Stimulated activated CD4-positive, alpha-beta T cell treated with anti-CD3 and anti-CD28 coated beads, Interleukin-15, amount 100 ng/mL, for 24 hours (primary cell): ENCODE measurements around the gene PPP2R1B.
"Not testable (repeated sequence)": the region's sequence is repeated elsewhere in the genome, so short reads cannot be mapped to it uniquely, and the experiment has no call there.

ENCODE experiments used
- DNase-seq: peaks from one replicate; pipeline ENCODE4 v3.0.0-alpha.2; 2020

Gene PPP2R1B

GRCh38 chr11:111723595-111723994 is 42.6 kb downstream of the PPP2R1B start:
- no peak for DNase-seq

GRCh38 chr11:111722501-111722900 is 43.7 kb downstream of the PPP2R1B start:
- DNase-seq: no peak

DNA sequence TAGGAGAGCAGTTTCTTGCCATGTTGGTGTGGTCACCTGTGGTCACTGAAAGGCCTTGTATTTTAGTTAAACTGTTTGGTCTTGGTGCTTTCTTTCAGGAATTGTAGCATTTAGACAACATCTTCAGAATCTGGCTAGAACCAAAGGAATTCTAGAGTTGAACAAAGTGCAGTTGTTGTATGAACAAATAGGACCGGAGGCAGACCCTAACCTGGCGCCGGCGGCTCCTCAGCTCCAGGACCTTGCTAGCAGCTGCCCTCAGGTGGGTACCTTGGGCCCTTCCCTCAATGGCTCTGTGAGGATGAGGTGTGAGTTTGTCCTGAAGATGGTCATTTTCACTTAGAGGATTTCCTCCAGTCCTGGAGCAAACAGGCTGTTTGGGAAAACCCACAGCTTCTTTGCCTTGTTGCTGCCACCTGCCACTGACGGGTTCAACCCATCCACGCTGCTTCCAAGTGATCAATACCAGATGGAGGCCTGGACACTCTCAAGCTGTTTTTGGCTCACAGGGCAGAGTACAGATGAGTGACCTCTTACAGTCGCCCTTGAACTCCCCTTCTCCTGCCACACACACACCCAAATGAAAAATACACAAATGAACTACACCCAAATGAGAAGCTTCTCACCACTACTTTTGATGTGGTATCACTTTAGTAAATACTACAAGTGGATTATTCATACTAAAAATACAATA is 45.2 kb downstream of the PPP2R1B start:
- no peak for DNase-seq

- DNase-seq: no peak
Observed at GRCh38 chr11:111719379-111719778, 46.8 kb downstream of the PPP2R1B start.

- no peak for DNase-seq
Observed at GRCh38 chr11:111718859-111719258, 47.3 kb downstream of the PPP2R1B start.

- no peak for DNase-seq
Observed at GRCh38 chr11:111718436-111718835, 47.8 kb downstream of the PPP2R1B start.

DNA sequence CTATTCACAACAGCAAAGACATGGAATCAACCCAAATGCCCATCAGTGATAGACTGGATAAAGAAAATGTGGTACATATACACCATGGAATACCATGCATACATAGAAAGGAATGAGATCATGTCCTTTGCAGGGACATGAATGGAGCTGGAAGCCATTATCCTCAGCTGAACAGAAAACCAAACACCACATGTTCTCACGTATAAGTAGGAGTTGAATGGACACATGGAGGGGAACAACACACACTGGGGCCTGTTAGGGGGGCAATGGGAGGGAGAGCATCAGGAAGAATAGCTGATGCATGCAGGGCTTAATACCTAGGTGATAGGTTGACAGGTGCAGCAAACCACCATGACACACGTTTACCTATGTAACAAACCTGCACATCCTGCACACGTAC is 48.5 kb downstream of the PPP2R1B start:
- not testable (repeated sequence) for DNase-seq

- no peak for DNase-seq
Observed at GRCh38 chr11:111715142-111715816, 50.9 kb downstream of the PPP2R1B start.

DNA sequence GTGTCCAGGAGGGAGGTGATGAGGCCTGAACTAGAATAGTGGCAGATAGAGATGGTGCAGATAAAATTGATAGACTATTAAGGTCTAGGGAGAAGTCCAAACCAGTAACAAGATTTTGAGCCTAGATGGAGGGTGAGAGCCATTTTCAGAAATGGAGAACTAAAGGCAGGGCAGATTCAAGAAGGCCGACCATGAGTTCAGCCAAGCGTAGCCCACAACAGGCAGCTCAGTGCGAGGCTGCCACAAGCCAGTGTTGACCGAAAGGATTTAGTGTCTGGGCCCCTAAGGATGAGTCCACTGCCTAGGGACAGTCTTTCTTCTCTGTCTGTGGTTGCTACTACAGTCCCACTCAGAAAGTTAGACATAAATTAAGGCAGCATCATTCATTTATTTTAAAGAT is 51.7 kb downstream of the PPP2R1B start:
- no peak for DNase-seq

DNA sequence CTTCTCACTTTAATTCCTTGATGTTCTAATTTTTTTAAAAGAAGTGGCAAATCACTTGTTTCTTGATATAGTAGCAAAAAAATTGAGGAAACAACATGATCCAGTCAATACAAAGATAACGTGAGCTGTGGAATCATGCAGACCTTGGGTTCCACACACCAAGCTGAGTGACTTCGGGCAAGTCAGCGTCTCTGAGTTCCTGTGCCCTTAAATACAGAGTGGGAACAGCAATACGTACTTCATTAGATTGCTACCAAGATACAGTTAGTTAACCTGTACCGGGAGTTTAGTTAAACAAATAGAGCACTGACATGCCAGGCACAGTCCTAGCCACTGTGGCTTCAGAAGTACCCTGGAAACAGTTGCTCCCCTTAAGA is 58.5 kb downstream of the PPP2R1B start:
- no peak for DNase-seq

DNA sequence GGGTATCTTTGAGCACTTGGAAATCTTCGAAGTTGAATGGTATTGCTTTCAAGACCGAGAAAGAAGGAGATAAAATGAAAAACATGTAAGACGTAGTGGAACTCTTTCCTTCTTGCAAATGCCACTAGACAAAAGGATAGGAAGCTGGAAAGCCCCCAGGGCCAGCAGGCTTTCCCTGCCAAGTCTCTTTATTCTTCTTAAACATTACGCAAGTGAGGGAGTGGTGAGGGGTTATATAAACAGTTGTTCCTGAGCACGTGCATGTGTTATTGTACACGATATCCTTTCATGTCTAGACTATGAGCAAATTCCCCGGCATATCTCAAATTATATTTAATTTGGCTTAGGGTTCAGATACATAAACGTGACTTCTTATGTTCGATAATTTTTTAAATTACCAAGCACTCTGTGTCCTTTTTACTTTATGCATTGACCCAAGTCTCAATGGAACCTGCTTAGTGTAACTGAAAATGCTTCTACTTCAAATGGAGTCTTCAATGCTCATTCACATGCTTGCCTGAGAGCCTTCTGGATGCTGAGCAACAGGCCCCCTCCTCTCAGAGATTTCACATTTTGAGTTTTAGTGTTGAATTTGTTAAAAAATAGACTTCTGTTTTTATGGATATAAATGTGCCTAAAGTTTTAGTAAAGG is 59.0 kb downstream of the PPP2R1B start:
- no peak for DNase-seq

DNA sequence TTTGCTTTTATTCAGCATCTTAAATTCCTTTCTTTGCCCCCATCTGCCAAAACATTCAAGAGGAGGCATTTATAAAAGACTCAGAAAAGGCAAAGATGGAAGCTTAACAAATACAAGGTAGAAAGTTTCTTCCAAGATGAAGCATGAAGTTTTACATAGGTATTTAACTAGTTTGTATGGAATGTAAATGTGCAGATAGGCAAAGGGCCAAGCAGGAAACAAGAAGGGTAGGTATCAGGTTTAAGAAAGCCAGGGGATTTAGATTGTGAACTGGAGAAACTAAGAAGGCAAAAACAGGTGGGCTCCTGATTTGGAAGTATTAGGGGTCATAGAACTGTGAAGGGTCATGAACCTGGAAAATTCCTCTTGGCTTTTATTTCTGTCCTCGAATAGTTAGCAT is 62.6 kb downstream of the PPP2R1B start:
- DNase-seq: no peak

DNA sequence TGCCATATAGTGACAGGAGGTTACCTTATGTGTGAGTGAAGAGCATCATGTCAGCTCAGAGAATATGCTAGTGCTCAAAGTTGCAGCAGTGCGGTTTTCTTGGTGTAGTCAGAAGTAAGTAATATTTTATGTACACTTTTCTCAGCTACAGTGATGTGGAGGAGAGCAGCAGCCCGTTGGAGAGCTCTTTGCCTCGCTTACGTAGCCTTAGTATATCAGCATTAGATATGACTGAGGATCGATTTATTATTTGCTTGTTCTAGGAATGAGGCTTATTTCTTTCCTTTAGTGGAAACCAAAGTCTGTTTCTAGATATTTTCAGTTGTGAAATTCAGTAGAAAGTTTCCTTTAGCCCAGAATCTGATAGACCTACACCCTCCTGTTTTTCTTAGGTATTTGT is 63.6 kb downstream of the PPP2R1B start:
- no peak for DNase-seq

DNA sequence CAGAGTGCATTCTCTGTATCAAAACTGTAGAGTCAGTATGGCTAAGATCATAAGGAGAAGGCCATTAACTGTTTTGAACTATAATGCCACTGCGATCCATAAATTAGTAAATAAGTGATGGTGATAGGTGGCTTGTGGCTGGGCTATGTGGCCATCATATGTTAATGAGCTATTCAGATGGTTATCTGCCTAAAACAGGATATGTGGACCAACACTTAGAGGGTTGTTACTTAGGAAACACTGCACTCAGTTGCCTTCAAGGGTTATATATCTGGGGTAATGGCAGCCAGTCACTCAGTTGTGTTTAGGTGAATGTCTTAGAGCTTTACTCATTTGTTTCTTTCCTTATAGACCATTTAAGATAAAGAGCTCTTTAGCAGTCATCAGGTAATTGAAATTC is 66.0 kb downstream of the PPP2R1B start:
- DNase-seq: no peak

GRCh38 chr11:111699579-111700156 is 66.5 kb downstream of the PPP2R1B start:
- DNase-seq: no peak

- DNase-seq: no peak
Observed at GRCh38 chr11:111698852-111699559, 67.2 kb downstream of the PPP2R1B start.

DNA sequence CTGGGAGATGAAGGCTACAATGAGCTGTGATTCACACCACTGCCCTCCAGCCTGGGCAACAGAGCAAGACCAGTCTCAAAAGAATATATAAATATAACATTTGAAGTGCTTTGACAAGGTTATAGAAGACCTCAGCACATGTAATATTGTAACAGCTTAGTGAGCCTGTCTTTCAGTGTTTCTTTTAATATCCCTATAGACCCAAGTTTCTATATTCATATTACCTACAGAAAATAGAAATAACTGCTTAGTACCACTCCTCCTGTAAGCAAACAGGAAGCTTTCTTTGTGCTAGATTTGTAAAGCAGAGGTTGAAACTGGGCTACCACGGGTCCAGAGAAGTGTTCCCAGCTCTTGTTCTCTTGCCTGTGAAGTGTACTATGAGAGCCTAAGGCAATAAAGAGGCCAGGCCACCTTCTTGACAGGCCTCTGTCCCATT is 68.2 kb downstream of the PPP2R1B start:
- no peak for DNase-seq

GRCh38 chr11:111696556-111696955 is 69.6 kb downstream of the PPP2R1B start:
- no peak for DNase-seq

- no peak for DNase-seq
Observed at GRCh38 chr11:111694851-111695250, 71.3 kb downstream of the PPP2R1B start.

DNA sequence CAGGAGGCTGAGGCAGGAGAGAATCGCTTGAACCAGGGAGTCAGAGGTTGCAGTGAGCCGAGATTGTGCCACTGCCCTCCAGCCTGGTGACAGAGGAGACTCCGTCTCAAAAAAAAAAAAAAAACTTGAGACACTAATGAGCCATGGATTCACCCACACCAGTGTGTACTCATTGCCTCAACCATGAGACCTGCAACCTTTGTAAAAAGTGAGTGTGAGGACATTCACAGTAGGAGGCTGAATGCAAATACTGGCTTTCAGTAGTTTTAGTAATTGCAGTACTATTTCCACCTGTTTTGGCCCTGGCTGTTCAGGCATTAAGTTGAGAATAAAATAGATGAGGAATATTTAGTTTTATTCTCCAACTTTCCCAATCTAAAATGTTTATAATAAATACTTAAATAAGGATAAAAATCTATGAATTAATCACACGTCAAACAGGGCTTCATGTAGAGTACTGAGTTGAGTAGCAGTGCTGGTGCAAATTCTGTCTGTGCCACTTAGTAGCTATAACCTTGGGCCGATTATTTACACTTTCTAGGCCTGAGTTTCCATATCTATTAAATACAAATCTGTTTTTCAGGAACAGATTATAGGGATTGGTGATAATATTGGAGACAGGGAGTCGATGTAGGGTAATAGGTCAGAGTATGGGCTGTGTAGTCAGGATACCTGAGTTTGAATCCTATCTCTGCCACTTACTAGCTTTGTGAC is 72.8 kb downstream of the PPP2R1B start:
- DNase-seq: no peak

DNA sequence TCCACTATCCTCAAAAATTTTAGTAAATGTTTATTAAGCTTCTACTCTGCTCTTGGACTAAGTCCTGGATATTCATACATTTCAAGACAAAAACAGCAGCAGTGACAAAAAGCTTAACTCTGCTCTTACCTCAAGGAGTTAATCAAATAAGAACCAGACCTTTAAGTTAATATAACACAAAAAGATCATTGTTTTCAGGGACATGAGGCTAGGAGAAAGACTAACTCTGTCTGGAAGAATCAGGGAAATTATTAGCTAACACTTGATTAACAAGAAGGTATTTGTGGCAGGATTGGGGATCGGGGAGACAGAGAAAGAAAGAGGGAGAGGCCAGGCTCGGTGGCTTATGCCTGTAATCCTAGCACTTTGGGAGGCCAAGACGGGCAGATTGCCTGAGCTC is 74.4 kb downstream of the PPP2R1B start:
- DNase-seq: no peak

DNA sequence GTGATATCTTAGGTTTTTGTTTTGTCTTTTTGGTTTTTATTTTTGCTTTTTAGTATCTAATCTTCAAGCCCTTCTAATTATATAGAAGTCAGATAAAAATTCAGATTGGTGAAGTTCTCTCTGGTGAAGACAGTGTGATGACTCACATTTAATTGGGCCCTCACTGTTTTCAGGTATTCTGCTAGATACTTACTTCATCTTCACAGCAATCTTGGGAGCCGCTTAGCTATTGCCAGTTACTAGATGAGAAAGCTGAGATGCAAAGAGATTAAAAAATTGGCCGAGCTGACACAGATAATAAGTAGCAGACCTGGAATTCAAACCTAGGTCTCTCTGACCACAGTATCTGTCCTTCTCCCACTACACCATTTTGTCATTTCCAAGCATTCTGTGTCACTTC is 75.0 kb downstream of the PPP2R1B start:
- no peak for DNase-seq

- no peak for DNase-seq
Observed at GRCh38 chr11:111688013-111688412, 78.2 kb downstream of the PPP2R1B start.
